HCT116 (cell line): Measurements from ENCODE around the gene LAMC3. TPM values are rescaled to one million over a fixed set of nuclear protein-coding genes. Genes with fewer than 3 reads are reported as not detected.

Experiments
- ATAC-seq: fragments of 200-7000 bp; cut with Tn5 transposase; 2 replicates; pipeline ENCODE4 v1.9.1; 2020; ENCODE audit warnings: mild to moderate bottlenecking, moderate library complexity
- BruUV-seq: library from RNA; stranded (reverse); fragments of 400-500 nt; replicated peaks from 2 replicates; lab custom pipeline; 2021; lab: Mats Ljungman, UMichigan
- CTCF ChIA-PET: fragments of 300-600 bp; sonication (Branson Sonifier 250); formaldehyde crosslinking; loops from one replicate; lab custom pipeline; 2021; ENCODE audit warnings: antibody characterized with exemption; lab: Charles Lee
- POLR2A ChIA-PET: fragments of 300-600, 350-600 bp; sonication (Branson Sonifier 250); formaldehyde crosslinking; loops from one replicate; lab custom pipeline; 2021; ENCODE audit warnings: antibody characterized with exemption; lab: Charles Lee
- RAD21 ChIA-PET, 2 experiments: fragments of 300-600 bp; sonication (Branson Sonifier 250); formaldehyde crosslinking; loops; one replicate each; lab custom pipeline; 2023; ENCODE audit warnings: low total read pairs in 2 of 2; ENCODE audit not compliant: uncharacterized antibody in 2 of 2, unreplicated experiment in 2 of 2, low non-redundant PET in 1 of 2; lab: Charles Lee
- DNase-seq: peaks from one replicate; pipeline ENCODE4 v3.0.0-alpha.2; 2010; ENCODE audit warnings: low read depth, low spot score
- H2AFZ ChIP-seq: fragments of 200-600 bp; shearing (Covaris generic), sonication (generic); 2 replicates; pipeline ENCODE4 v1.6.1; 2017; ENCODE audit warnings: low read depth, mixed run types, mixed read lengths, antibody characterized with exemption, low read length; ENCODE audit not compliant: poor library complexity, severe bottlenecking
- H3K27ac ChIP-seq: 2 replicates; pipeline ENCODE4 v1.5.1; 2012; ENCODE audit warnings: low read depth, low read length
- H3K27me3 ChIP-seq: fragments of 200-600 bp; sonication (generic); 2 replicates; pipeline ENCODE4 v1.6.1; 2016; ENCODE audit warnings: mixed run types, low read length, mixed read lengths; ENCODE audit not compliant: insufficient read depth
- H3K36me3 ChIP-seq, 2 experiments: fragments of 200-500 bp in 1 of 2; fragments of 200-600 bp in 1 of 2; sonication (Bioruptor generic) in 1 of 2; sonication (generic) in 1 of 2; 2 replicates each; pipeline versions ENCODE4 v1.5.1 to v1.6.1; 2014 to 2016; ENCODE audit warnings: low read length in 2 of 2, inconsistent platforms in 1 of 2, mixed read lengths in 1 of 2, mixed run types in 1 of 2; ENCODE audit not compliant: insufficient read depth in 2 of 2, control insufficient read depth in 1 of 2
- H3K4me1 ChIP-seq, 2 experiments: fragments of 200-600 bp in 1 of 2; sonication (generic) in 1 of 2; 2 replicates each; pipeline versions ENCODE4 v1.5.1 to v1.6.1; 2012 to 2017; ENCODE audit warnings: low read length in 2 of 2, inconsistent platforms in 1 of 2, mild to moderate bottlenecking in 1 of 2, mixed read lengths in 1 of 2, mixed run types in 1 of 2, moderate library complexity in 1 of 2; ENCODE audit not compliant: insufficient read depth in 2 of 2, control insufficient read depth in 1 of 2
- H3K4me2 ChIP-seq: fragments of 200-600 bp; sonication (generic); 2 replicates; pipeline ENCODE4 v1.6.1; 2017; ENCODE audit warnings: mixed run types, low read length, mixed read lengths
- H3K4me3 ChIP-seq, 2 experiments: fragments of 200-600 bp in 1 of 2; sonication (generic) in 1 of 2; replicated peaks in 1 of 2; 2 replicates each; pipeline ENCODE4 v1.5.1; 2011 to 2016; ENCODE audit warnings: low read length in 2 of 2, control low read depth in 1 of 2, low read depth in 1 of 2, mild to moderate bottlenecking in 1 of 2, mixed read lengths in 1 of 2, mixed run types in 1 of 2
- H3K79me2 ChIP-seq: fragments of 200-600 bp; sonication (generic); 2 replicates; pipeline ENCODE4 v1.6.1; 2017; ENCODE audit warnings: mild to moderate bottlenecking, mixed run types, low read length, moderate library complexity, mixed read lengths; ENCODE audit not compliant: insufficient read depth
- H3K9ac ChIP-seq: fragments of 200-600 bp; sonication (generic); 2 replicates; pipeline ENCODE4 v1.6.1; 2016; ENCODE audit warnings: low read length, mixed read lengths
- H3K9me2 ChIP-seq: fragments of 200-600 bp; sonication (generic), shearing (Covaris generic); 2 replicates; pipeline ENCODE4 v1.6.1; 2017; ENCODE audit warnings: mixed run types, mild to moderate bottlenecking, moderate library complexity; ENCODE audit not compliant: insufficient read depth
- H3K9me3 ChIP-seq, 2 experiments: fragments of 200-500 bp in 1 of 2; fragments of 200-600 bp in 1 of 2; sonication (Bioruptor generic) in 1 of 2; sonication (generic) in 1 of 2; 2 replicates each; pipeline ENCODE4 v1.6.1; 2014 to 2017; ENCODE audit warnings: low read length in 2 of 2, mixed read lengths in 2 of 2, inconsistent platforms in 1 of 2, low read depth in 1 of 2, mild to moderate bottlenecking in 1 of 2, mixed run types in 1 of 2, moderate library complexity in 1 of 2; ENCODE audit not compliant: control insufficient read depth in 1 of 2, insufficient read depth in 1 of 2
- H4K20me1 ChIP-seq: fragments of 200-600 bp; sonication (generic), shearing (Covaris generic); 2 replicates; pipeline ENCODE4 v1.6.1; 2017; ENCODE audit warnings: mixed run types, mild to moderate bottlenecking, moderate library complexity; ENCODE audit not compliant: insufficient read depth
- CBX3 ChIP-seq: IDR thresholded peaks from 2 replicates; pipeline ENCODE4 v1.6.1; 2012; ENCODE audit warnings: low read depth
- CTCF ChIP-seq, 3 experiments: fragments of 200-600 bp in 1 of 3; sonication (generic) in 1 of 3; IDR thresholded peaks in 2 of 3; conservative IDR thresholded peaks in 1 of 3; 2 replicates each; pipeline ENCODE4 v1.5.1; 2012 to 2017; ENCODE audit warnings: low read depth in 2 of 3, low read length in 2 of 3, antibody characterized with exemption in 1 of 3, borderline replicate concordance in 1 of 3, control low read depth in 1 of 3, mild to moderate bottlenecking in 1 of 3, mixed read lengths in 1 of 3, mixed run types in 1 of 3, moderate library complexity in 1 of 3; ENCODE audit not compliant: insufficient read depth in 1 of 3
- EZH2 ChIP-seq: fragments of 200-600 bp; sonication (generic); IDR thresholded peaks from 2 replicates; pipeline ENCODE4 v1.6.1; 2017; ENCODE audit warnings: antibody characterized with exemption, mixed run types
- EZH2phosphoT487 ChIP-seq: fragments of 200-600 bp; IDR thresholded peaks from 2 replicates; pipeline ENCODE4 v1.6.1; 2018; ENCODE audit warnings: antibody characterized with exemption, borderline replicate concordance
- POLR2A ChIP-seq: IDR thresholded peaks from 2 replicates; pipeline ENCODE4 v1.7.0; 2011; ENCODE audit warnings: borderline replicate concordance; ENCODE audit not compliant: insufficient read depth, insufficient read length; ENCODE audit errors: extremely low read depth
- POLR2AphosphoS5 ChIP-seq: IDR thresholded peaks from 2 replicates; pipeline ENCODE4 v1.6.1; 2011; ENCODE audit warnings: mild to moderate bottlenecking, low read depth, low read length, moderate library complexity
- RAD21 ChIP-seq: IDR thresholded peaks from 2 replicates; pipeline ENCODE4 v1.6.1; 2012; ENCODE audit warnings: low read depth, mild to moderate bottlenecking
- YY1 ChIP-seq: IDR thresholded peaks from 2 replicates; pipeline ENCODE4 v1.6.1; 2011; ENCODE audit warnings: low read length, low read depth, moderate library complexity, mild to moderate bottlenecking; ENCODE audit not compliant: insufficient replicate concordance; ENCODE audit errors: extremely low read depth
- ZNF274 ChIP-seq: fragments of 200-500 bp; sonication (Bioruptor generic); IDR thresholded peaks from 2 replicates; pipeline ENCODE4 v1.6.1; 2014; ENCODE audit warnings: mild to moderate bottlenecking, low read depth, low read length, inconsistent platforms
- intact Hi-C: fragments of 100-400 bp; cut with micrococcal nuclease; formaldehyde crosslinking; loops from 2 replicates; pipeline ENCODE4 v1.10.0; 2022
- total RNA-seq: library from RNA; stranded (reverse); gene quantifications from one replicate; pipeline ENCODE4 v1.2.1, GENCODE V29; 2021; ENCODE audit not compliant: unreplicated experiment

LAMC3 gene
- total RNA-seq, 1 experiment from 2014 or later: 7.7 TPM

DNA sequence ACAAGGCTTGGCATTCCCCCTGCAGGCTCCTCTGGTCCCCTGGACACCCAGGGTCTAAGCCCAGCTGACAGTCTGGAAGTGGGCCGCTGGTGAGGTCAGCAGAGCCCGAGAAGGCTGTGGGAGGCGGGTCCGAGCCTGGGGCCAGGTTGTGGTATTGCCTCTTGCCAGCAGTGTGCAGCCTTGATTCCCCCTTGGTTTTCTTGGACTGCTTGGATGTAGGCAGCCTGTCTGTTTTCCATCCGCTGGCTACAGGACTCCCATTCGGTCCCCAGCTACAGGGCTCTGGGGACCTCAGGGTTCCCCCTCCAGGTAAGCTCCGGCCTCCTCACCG is 88.9 kb downstream of the LAMC3 start:
- RAD21 ChIA-PET: no interaction called here
- ATAC-seq (no peak), DNase-seq (no peak)
- Histone ChIP-seq H3K27me3 (no peaks in the 10 kb centered on the region), H3K4me3 (no peak overlapping the region), H4K20me1 (no peaks in the 10 kb centered on the region), H3K9ac (no peak overlapping the region; the same call in 1 of the 2 replicates), H2AFZ (no peak overlapping the region), H3K27ac (no peak overlapping the region), H3K79me2 (no peaks in the 10 kb centered on the region; the same call in 1 of the 2 replicates), H3K4me2 (peak overlapping the region; percentile 92), H3K36me3 (no peaks in the 10 kb centered on the region), H3K9me3 (no peaks in the 10 kb centered on the region), H3K4me1 (peaks cover 14 to 31% of the 10 kb centered on the region in 2 experiments), H3K9me2 (no peaks in the 10 kb centered on the region)
- TF ChIP-seq EZH2 (no peak), YY1 (no peak), RAD21 (no peak), CTCF (IDR thresholded peaks at IDR 0.05 in 2 of 3, conservative IDR thresholded peaks at IDR 0.05 in 1 of 3; ENCODE audit: borderline replicate concordance in 1 of 3, insufficient read depth in 1 of 3, low read depth in 2 of 3, low read length in 2 of 3) (no peak)
- CTCF ChIA-PET: no interaction called here
- POLR2A ChIA-PET: no interaction called here
- intact Hi-C loops: no loop called here
- BruUV-seq: no TSS peak

GRCh38 chr9:131098391-131099101 is 89.6 kb downstream of the LAMC3 start:
- no TSS peak for BruUV-seq
- no peak overlapping the region; the same call in 1 of the 2 replicates for H3K27ac ChIP-seq
- RAD21 ChIA-PET: no interaction called here
- peaks cover 14 to 31% of the 10 kb centered on the region in 2 experiments for H3K4me1 ChIP-seq
- POLR2A ChIA-PET: interaction anchor here (0.6 kb wide), 1 partner anchor 44 kb away, joined by 3 read pairs; no protein-coding TSS in a partner anchor
- H3K27me3 ChIP-seq: no peaks in the 10 kb centered on the region
- H2AFZ ChIP-seq: no peak overlapping the region
- H4K20me1 ChIP-seq: no peaks in the 10 kb centered on the region
- ATAC-seq (no peak), DNase-seq (no peak)
- CTCF ChIA-PET: no interaction called here
- intact Hi-C loops: no loop called here
- no peaks in the 10 kb centered on the region for H3K9me2 ChIP-seq
- TF ChIP-seq EZH2phosphoT487 (no peak), POLR2A (no peak), POLR2AphosphoS5 (no peak), EZH2 (no peak), CBX3 (no peak), ZNF274 (no peak)
- TF ChIP-seq, all 23 proteins: peak for 0
- no peak overlapping the region for H3K4me2 ChIP-seq
- H3K36me3 ChIP-seq: no peaks in the 10 kb centered on the region
- H3K9ac ChIP-seq: no peak overlapping the region
- no peaks in the 10 kb centered on the region; the same call in 1 of the 2 replicates for H3K79me2 ChIP-seq
- no peaks in the 10 kb centered on the region for H3K9me3 ChIP-seq
- H3K4me3 ChIP-seq: no peak overlapping the region
